Fibroblast of upper back skin (primary cell): ENCODE data around the gene RHEX.

Experiments
- DNase-seq: peaks from one replicate; pipeline ENCODE4 v3.0.0-alpha.2; 2013

Gene RHEX

DNA sequence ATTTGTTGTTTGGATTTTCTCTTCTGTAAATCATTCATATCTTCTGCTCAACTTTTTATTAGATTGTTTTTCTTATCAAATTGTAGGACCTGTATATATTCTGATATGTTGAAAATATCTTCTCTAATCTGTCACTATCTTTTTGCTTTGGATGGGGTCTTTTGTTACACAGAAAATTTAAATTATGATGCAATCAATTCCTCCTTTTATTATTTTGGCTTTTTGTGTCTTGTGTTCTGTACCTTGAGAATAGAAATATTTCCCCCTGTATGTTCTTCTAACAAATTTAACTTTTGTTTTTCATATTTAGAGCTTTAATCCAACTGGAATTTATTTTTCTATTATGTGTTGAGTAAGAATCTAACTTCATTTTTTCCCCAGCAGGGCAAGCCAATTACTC, 67.4 kb downstream of the RHEX start:
- no peak for DNase-seq

DNA sequence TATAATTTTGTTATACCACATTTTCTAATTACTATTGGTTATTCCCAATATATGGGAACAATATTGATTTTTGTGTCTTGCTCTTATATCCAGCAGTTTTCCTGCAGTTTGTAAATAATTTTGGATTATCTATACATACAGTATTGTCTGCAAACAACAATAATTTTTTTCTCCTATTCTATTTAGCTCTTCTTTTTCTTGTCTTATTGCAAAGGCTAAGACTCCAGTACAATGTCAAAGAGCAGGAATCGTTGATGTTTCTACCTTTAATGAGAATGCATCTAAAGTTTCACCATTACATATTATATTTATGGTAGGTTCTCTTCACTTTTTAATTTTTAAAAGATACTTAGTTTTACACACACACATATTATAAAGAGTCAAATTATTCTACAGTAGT, 68.3 kb downstream of the RHEX start:
- DNase-seq = no peak

DNA sequence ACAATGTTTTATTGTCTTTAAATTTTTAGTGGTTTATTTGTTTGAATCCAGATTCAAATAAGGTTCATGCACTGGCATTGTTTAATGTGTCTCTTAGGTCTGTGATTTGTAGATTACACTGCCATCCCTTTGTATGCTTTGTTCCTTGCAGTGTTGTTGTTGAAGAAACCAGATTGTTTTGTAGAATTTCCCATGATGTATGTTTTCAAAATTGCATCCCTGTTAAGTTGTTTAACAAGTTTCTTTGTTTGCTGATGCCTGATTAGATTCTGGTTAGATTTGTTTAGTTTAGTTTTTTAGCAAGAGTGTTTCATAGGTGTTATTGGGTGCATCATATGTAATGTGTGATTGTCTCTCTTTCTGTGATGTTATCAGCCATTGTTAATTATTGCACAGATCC, 69.7 kb downstream of the RHEX start:
- DNase-seq = no peak

GRCh38 chr1:206125346-206125745, 72.4 kb downstream of the RHEX start:
- no peak for DNase-seq

GRCh38 chr1:206127336-206127735, 74.4 kb downstream of the RHEX start:
- DNase-seq = no peak

- DNase-seq = no peak
Observed at GRCh38 chr1:206128196-206128595, 75.2 kb downstream of the RHEX start.

DNA sequence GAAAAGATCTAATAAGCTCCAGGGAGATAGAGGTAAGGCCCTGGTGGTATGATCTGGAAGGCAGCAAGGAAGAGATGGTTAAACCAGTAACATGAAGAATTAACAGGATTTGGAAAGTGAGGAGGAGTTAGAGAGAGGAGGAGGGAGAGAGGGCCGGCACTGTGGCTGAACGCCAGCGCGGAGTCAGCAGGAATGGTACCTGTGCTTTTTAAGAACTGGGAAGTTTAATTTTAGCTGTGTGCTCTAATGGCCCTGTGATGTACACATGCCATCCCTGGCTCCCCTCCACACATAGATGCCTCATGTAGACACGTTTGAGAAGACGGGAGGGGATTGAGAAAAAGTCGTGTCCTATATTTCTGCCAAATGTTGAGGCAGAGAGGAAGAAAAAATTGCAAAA, 78.1 kb downstream of the RHEX start:
- no peak for DNase-seq

- no peak for DNase-seq
Observed at GRCh38 chr1:206133751-206134415, 80.9 kb downstream of the RHEX start.

GRCh38 chr1:206135248-206135647, 82.3 kb downstream of the RHEX start:
- DNase-seq = no peak

- DNase-seq = no peak
Observed at GRCh38 chr1:206136241-206136640, 83.3 kb downstream of the RHEX start.

- no peak for DNase-seq
Observed at GRCh38 chr1:206142011-206142410, 89.0 kb downstream of the RHEX start.

DNA sequence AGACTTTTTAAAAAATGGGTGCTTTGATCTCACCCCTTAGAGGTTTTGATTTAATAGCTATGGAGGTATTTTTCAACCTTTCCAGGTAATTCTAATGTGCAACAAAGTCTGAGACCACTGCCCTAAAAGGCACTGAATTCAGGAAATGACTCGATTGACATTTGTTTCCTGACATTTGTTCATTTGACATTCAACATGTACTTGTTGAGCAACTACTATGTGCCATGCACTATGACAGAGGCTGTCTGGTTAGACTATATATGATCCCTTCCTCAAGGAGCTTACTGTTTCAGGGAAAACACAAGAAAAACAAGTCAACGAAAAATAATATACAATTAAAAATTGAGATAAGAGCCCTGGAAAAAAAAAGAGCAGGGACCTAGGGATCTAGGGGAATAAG, 89.8 kb downstream of the RHEX start:
- no peak for DNase-seq

- no peak for DNase-seq
Observed at GRCh38 chr1:206143537-206144172, 90.7 kb downstream of the RHEX start.

GRCh38 chr1:206144605-206145004, 91.6 kb downstream of the RHEX start:
- DNase-seq = no peak

DNA sequence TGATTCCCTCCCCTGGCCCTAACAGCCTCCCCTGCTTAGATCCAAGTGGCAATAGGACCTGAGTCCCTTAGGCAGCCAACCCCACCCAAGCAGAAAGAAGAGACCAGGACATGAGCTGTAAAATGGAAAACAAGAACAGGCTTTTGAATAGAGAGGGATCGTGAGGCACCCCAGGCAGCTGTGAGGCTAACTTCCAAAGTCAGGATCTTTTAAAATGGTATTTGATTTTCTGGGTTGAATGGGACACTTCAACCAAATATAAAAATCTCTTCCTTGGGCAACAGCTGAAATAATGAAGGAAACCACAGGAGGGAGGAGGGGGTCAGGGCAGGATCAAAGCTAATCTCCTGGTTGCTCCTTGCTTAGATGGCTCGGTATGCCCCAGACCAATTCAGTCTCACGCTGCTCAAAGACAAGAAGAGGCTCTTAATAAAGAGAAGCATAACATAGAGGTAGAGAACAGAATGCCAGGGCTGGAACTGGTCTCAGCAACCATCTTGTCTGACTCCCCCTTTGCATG, 92.9 kb downstream of the RHEX start:
- DNase-seq = no peak
